Measurements from ENCODE around the gene HECW1. TPM values are rescaled to one million over a fixed set of nuclear protein-coding genes. Genes with fewer than 3 reads are reported as not detected.

HECW1 gene
- total and polyA plus RNA-seq, 2 experiments from 2014 or later, result 2.0 to 4.8 TPM

GRCh38 chr7:43260980-43261878 is 148.8 kb downstream of the HECW1 start:
- in situ Hi-C loops (cut with MboI), result no loop called here
- no peak overlapping the region for H3K4me2 ChIP-seq (ENCODE audit: unreplicated experiment)
- peak; percentile 89 for DNase-seq
- H3K79me2 ChIP-seq (ENCODE audit: insufficient read depth), result no peaks in the 10 kb centered on the region
- H3K9me2 ChIP-seq (ENCODE audit: insufficient read depth), result no peaks in the 10 kb centered on the region
- TF ChIP-seq EZH2 (IDR thresholded peaks at IDR 0.05; ENCODE audit: insufficient read depth, poor library complexity, severe bottlenecking), result no peak
- TF ChIP-seq EZH2phosphoT487 (IDR thresholded peaks at IDR 0.05; ENCODE audit: insufficient read depth, low read depth), result no peak
- no peak overlapping the region for H3K9ac ChIP-seq
- WGBS, 2 experiments (ENCODE audit: low coverage in 1 of 2, low lambda C conversion rate in 2 of 2, missing lambda C conversion rate in 2 of 2), result 32% methylated on average over 8 of the region's 8 CpGs
- no peaks in the 10 kb centered on the region for H3K36me3 ChIP-seq (ENCODE audit: low read depth)
- no peak overlapping the region for H3K27ac ChIP-seq
- H3K27me3 ChIP-seq (replicated peaks; ENCODE audit: insufficient read depth), result no peaks in the 10 kb centered on the region
- no peaks in the 10 kb centered on the region for H4K20me1 ChIP-seq (ENCODE audit: insufficient read depth)
- H3F3A ChIP-seq (ENCODE audit: insufficient read depth), result peaks cover 9% of the 10 kb centered on the region
- no peak overlapping the region for H3K4me3 ChIP-seq
- H3K4me1 ChIP-seq (ENCODE audit: insufficient read depth), result no peaks in the 10 kb centered on the region
- 0 out of 2 replicates have a peak overlapping the region, but pooled peaks have one; percentile 8 for H2AFZ ChIP-seq
- H3K9me3 ChIP-seq (ENCODE audit: low read depth), result no peaks in the 10 kb centered on the region

GRCh38 chr7:43265139-43265538 is 152.7 kb downstream of the HECW1 start:
- H3K36me3 ChIP-seq (ENCODE audit: low read depth), result no peaks in the 10 kb centered on the region
- no peak overlapping the region for H3K4me3 ChIP-seq
- no peak overlapping the region for H3K4me2 ChIP-seq (ENCODE audit: unreplicated experiment)
- TF ChIP-seq EZH2 (IDR thresholded peaks at IDR 0.05; ENCODE audit: insufficient read depth, poor library complexity, severe bottlenecking) (no peak), EZH2phosphoT487 (IDR thresholded peaks at IDR 0.05; ENCODE audit: insufficient read depth, low read depth) (no peak)
- no peaks in the 10 kb centered on the region for H3K4me1 ChIP-seq (ENCODE audit: insufficient read depth)
- H3K9me2 ChIP-seq (ENCODE audit: insufficient read depth), result no peaks in the 10 kb centered on the region
- H3K27me3 ChIP-seq (replicated peaks; ENCODE audit: insufficient read depth), result no peaks in the 10 kb centered on the region
- H2AFZ ChIP-seq, result no peak overlapping the region
- 96 to 97% methylated on average over 3 of the region's 3 CpGs for WGBS, 2 experiments (ENCODE audit: low coverage in 1 of 2, low lambda C conversion rate in 2 of 2, missing lambda C conversion rate in 2 of 2)
- H4K20me1 ChIP-seq (ENCODE audit: insufficient read depth), result no peaks in the 10 kb centered on the region
- in situ Hi-C loops (cut with MboI), result no loop called here
- H3K27ac ChIP-seq, result no peak overlapping the region
- H3K9ac ChIP-seq, result no peak overlapping the region
- H3K79me2 ChIP-seq (ENCODE audit: insufficient read depth), result no peaks in the 10 kb centered on the region
- no peaks in the 10 kb centered on the region for H3K9me3 ChIP-seq (ENCODE audit: low read depth)
- H3F3A ChIP-seq (ENCODE audit: insufficient read depth), result peaks cover 9% of the 10 kb centered on the region
- no peak for DNase-seq

- Histone ChIP-seq H3K27ac (no peak overlapping the region), H3K36me3 (ENCODE audit: low read depth) (no peaks in the 10 kb centered on the region), H3K4me3 (no peak overlapping the region), H3K9me3 (ENCODE audit: low read depth) (no peaks in the 10 kb centered on the region), H3K27me3 (replicated peaks; ENCODE audit: insufficient read depth) (no peaks in the 10 kb centered on the region), H3K4me1 (ENCODE audit: insufficient read depth) (peaks cover 7% of the 10 kb centered on the region), H3K9me2 (ENCODE audit: insufficient read depth) (no peaks in the 10 kb centered on the region), H4K20me1 (ENCODE audit: insufficient read depth) (no peaks in the 10 kb centered on the region), H3K4me2 (ENCODE audit: unreplicated experiment) (no peak overlapping the region), H3F3A (ENCODE audit: insufficient read depth) (no peaks in the 10 kb centered on the region), H2AFZ (no peak overlapping the region), H3K9ac (no peak overlapping the region), H3K79me2 (ENCODE audit: insufficient read depth) (no peaks in the 10 kb centered on the region)
- no peak for TF ChIP-seq EZH2 (IDR thresholded peaks at IDR 0.05; ENCODE audit: insufficient read depth, poor library complexity, severe bottlenecking)
- TF ChIP-seq EZH2phosphoT487 (IDR thresholded peaks at IDR 0.05; ENCODE audit: insufficient read depth, low read depth), result no peak
- in situ Hi-C loops (cut with MboI), result no loop called here
- 97 to 98% methylated on average over 31 to 36 of the region's 36 CpGs for WGBS, 2 experiments (ENCODE audit: low coverage in 1 of 2, low lambda C conversion rate in 2 of 2, missing lambda C conversion rate in 2 of 2)
- DNase-seq, result no peak
These were observed 161.7 kb downstream of the HECW1 start for GRCh38 chr7:43273939-43274719.

GRCh38 chr7:43274752-43275151 is 162.3 kb downstream of the HECW1 start:
- Histone ChIP-seq H3K79me2 (ENCODE audit: insufficient read depth) (no peaks in the 10 kb centered on the region), H3K4me3 (no peak overlapping the region), H3K4me1 (ENCODE audit: insufficient read depth) (peaks cover 7% of the 10 kb centered on the region), H3K4me2 (ENCODE audit: unreplicated experiment) (no peak overlapping the region), H4K20me1 (ENCODE audit: insufficient read depth) (no peaks in the 10 kb centered on the region), H3K36me3 (ENCODE audit: low read depth) (no peaks in the 10 kb centered on the region), H3K9ac (no peak overlapping the region), H3K9me3 (ENCODE audit: low read depth) (no peaks in the 10 kb centered on the region), H2AFZ (no peak overlapping the region), H3K27me3 (replicated peaks; ENCODE audit: insufficient read depth) (no peaks in the 10 kb centered on the region), H3K27ac (no peak overlapping the region), H3K9me2 (ENCODE audit: insufficient read depth) (no peaks in the 10 kb centered on the region), H3F3A (ENCODE audit: insufficient read depth) (no peaks in the 10 kb centered on the region)
- TF ChIP-seq EZH2phosphoT487 (IDR thresholded peaks at IDR 0.05; ENCODE audit: insufficient read depth, low read depth), result no peak
- TF ChIP-seq EZH2 (IDR thresholded peaks at IDR 0.05; ENCODE audit: insufficient read depth, poor library complexity, severe bottlenecking), result no peak
- in situ Hi-C loops (cut with MboI), result loop anchor here (25.0 kb wide), 1 partner anchor 438 kb away; no protein-coding TSS in a partner anchor
- DNase-seq, result no peak
- WGBS, 2 experiments (ENCODE audit: low coverage in 1 of 2, low lambda C conversion rate in 2 of 2, missing lambda C conversion rate in 2 of 2), result 95% methylated on average over 3 of the region's 3 CpGs
